GM11168 (cell line): ENCODE measurements around the gene ALG6.

Source experiments
- in situ Hi-C: fragments of 300-500 bp; cut with MboI; formaldehyde crosslinking; loops from one replicate; pipeline ENCODE4 v1.12.0; 2022; ENCODE audit warnings: low sequenced_read_pairs; ENCODE audit not compliant: unreplicated experiment

ALG6 gene

GRCh38 chr1:63475761-63476160 lies 108.3 kb downstream of the ALG6 start:
- in situ Hi-C loops = no loop called here

GRCh38 chr1:63480057-63480456 lies 112.6 kb downstream of the ALG6 start:
- in situ Hi-C loops = no loop called here

GRCh38 chr1:63486629-63487028 lies 119.2 kb downstream of the ALG6 start:
- in situ Hi-C loops = no loop called here

GRCh38 chr1:63487336-63488065 lies 120.1 kb downstream of the ALG6 start:
- in situ Hi-C loops = no loop called here
